Colonic mucosa (tissue), 4 donors: ENCODE data around the gene NCOA6. TPM values are rescaled to one million over a fixed set of nuclear protein-coding genes. Genes with fewer than 3 reads are reported as not detected.

Experiments used
- DNase-seq: peaks from one replicate; pipeline ENCODE4 v3.0.0-alpha.2; 2020
- H3K27ac ChIP-seq: fragments of 200-600 bp; one replicate; pipeline ENCODE4 v1.8.0; 2021
- H3K27me3 ChIP-seq: fragments of 200-600 bp; one replicate; pipeline ENCODE4 v1.8.0; 2021
- H3K36me3 ChIP-seq: fragments of 200-600 bp; one replicate; pipeline ENCODE4 v1.8.0; 2021
- H3K4me1 ChIP-seq: fragments of 200-600 bp; one replicate; pipeline ENCODE4 v1.8.0; 2021; ENCODE audit warnings: mild to moderate bottlenecking
- H3K4me3 ChIP-seq: fragments of 200-600 bp; one replicate; pipeline ENCODE4 v1.8.0; 2021
- H3K9ac ChIP-seq, 2 donors: one replicate each; pipeline ENCODE4 v1.7.0; 2013; ENCODE audit warnings: control low read depth in 2 of 2, low read depth in 2 of 2, low read length in 2 of 2
- H3K9me3 ChIP-seq: fragments of 200-600 bp; one replicate; pipeline ENCODE4 v1.8.0; 2021
- CTCF ChIP-seq: fragments of 200-600 bp; IDR thresholded peaks from one replicate; pipeline ENCODE4 v1.8.0; 2022; ENCODE audit warnings: antibody characterized with exemption, mild to moderate bottlenecking
- intact Hi-C: fragments of 100-400 bp; cut with DNase I; formaldehyde crosslinking; loops from one replicate; pipeline ENCODE4 v1.14.1; 2022
- total RNA-seq, 2 donors: library from RNA; stranded (reverse); fragmentation: NEBNext Ultra II Directional in 1 of 2; extraction: Animal tissue kit (Norgen Biotek cat#: 25700) in 1 of 2; gene quantifications; one replicate each; pipeline ENCODE4 v1.2.1, GENCODE V29; 2021
- donor health status: healthy.
- donor health status: DM: no; HTN: no; CAD: no.
- donor health status: DM: no; HTN: no; CAD: no.

Gene NCOA6
- total RNA-seq, 2 donors from 2014 or later = 28.9 to 40.2 TPM

- Histone ChIP-seq H3K9me3 (no peaks in the 10 kb centered on the region), H3K27ac (no peak overlapping the region), H3K27me3 (no peaks in the 10 kb centered on the region), H3K9ac (no peak overlapping the region), H3K4me1 (no peaks in the 10 kb centered on the region), H3K4me3 (no peak overlapping the region), H3K36me3 (no peaks in the 10 kb centered on the region)
- TF ChIP-seq CTCF = no peak
- no peak for DNase-seq
- intact Hi-C loops = no loop called here
Observed at GRCh38 chr20:34849778-34850177, 24.3 kb upstream of the NCOA6 start.

- no peaks in the 10 kb centered on the region for H3K9me3 ChIP-seq
- intact Hi-C loops = no loop called here
Observed at GRCh38 chr20:34848597-34848996, 23.1 kb upstream of the NCOA6 start.

GRCh38 chr20:34843421-34843820 is 18.0 kb upstream of the NCOA6 start:
- TF ChIP-seq CTCF = no peak
- DNase-seq = no peak
- Histone ChIP-seq H3K4me3 (no peak overlapping the region), H3K36me3 (no peaks in the 10 kb centered on the region), H3K9ac (no peak overlapping the region), H3K27me3 (no peaks in the 10 kb centered on the region), H3K4me1 (no peaks in the 10 kb centered on the region), H3K27ac (no peak overlapping the region), H3K9me3 (no peaks in the 10 kb centered on the region)
- intact Hi-C loops = no loop called here

More at GRCh38 chr20:34848597-34848996, 23.1 kb upstream of the NCOA6 start:
- no peaks in the 10 kb centered on the region for H3K27me3 ChIP-seq
- no peak overlapping the region for H3K9ac ChIP-seq
- no peak for DNase-seq
- H3K4me3 ChIP-seq = no peak overlapping the region
- no peaks in the 10 kb centered on the region for H3K36me3 ChIP-seq
- H3K27ac ChIP-seq = no peak overlapping the region
- H3K4me1 ChIP-seq = no peaks in the 10 kb centered on the region
- TF ChIP-seq CTCF = no peak

- no peaks in the 10 kb centered on the region for H3K9me3 ChIP-seq
- H3K27ac ChIP-seq = no peak overlapping the region
- TF ChIP-seq CTCF = no peak
- no peak overlapping the region for H3K9ac ChIP-seq
- no peaks in the 10 kb centered on the region for H3K27me3 ChIP-seq
- H3K4me3 ChIP-seq = no peak overlapping the region
- H3K36me3 ChIP-seq = no peaks in the 10 kb centered on the region
- DNase-seq = no peak
- no peaks in the 10 kb centered on the region for H3K4me1 ChIP-seq
- intact Hi-C loops = no loop called here
Observed at GRCh38 chr20:34842143-34842542, 16.7 kb upstream of the NCOA6 start.

- Histone ChIP-seq H3K27ac (no peak overlapping the region), H3K9me3 (no peaks in the 10 kb centered on the region), H3K9ac (no peak overlapping the region), H3K4me1 (no peaks in the 10 kb centered on the region), H3K36me3 (no peaks in the 10 kb centered on the region), H3K4me3 (no peak overlapping the region), H3K27me3 (no peaks in the 10 kb centered on the region)
- TF ChIP-seq CTCF = no peak
- no peak for DNase-seq
- intact Hi-C loops = loop anchor here (5.0 kb wide), 1 partner anchor 373 kb away; no protein-coding TSS in a partner anchor
Observed at GRCh38 chr20:34834459-34834893, 9.0 kb upstream of the NCOA6 start.
